Measurements from ENCODE around the gene TSC22D3.
"Not testable (repeated sequence)": the region's sequence is repeated elsewhere in the genome, so short reads cannot be mapped to it uniquely, and the experiment has no call there.

The TSC22D3 gene

GRCh38 chrX:107700790-107701189, 74.8 kb downstream of the TSC22D3 start:
- DNase-seq (no peak), ATAC-seq (no peak)
- Mint-ChIP-seq H3K27ac (no peak overlapping the region), H3K36me3 (ENCODE audit: low read depth) (no peaks in the 10 kb centered on the region), H3K27me3 (no peaks in the 10 kb centered on the region), H3K9me3 (no peaks in the 10 kb centered on the region), H3K4me3 (no peak overlapping the region), H3K4me1 (peaks cover 18% of the 10 kb centered on the region)

DNA sequence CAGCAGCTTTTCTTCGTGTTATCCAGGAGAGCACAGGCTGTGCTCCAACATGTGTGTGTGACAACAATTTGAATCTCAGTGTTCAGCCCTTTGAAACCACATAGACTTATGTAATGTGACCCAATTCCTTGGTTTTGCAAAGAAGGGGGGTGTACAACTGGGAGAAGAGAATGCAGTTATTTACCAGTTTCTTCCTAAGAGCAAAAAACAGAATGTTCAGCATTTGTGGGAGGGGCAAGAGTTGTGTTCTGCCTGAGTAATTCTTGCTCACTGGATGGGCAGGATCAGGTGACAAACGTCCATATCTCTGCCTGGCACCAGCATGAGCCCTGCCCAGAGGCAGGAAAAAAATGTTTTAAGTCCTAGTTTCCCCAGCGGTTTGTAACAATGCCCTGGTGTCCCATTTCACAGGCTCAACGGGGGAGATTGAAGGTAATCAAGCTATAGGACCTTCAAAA, 75.2 kb downstream of the TSC22D3 start:
- Mint-ChIP-seq H3K4me1 (peaks cover 18% of the 10 kb centered on the region), H3K27me3 (no peaks in the 10 kb centered on the region), H3K36me3 (ENCODE audit: low read depth) (no peaks in the 10 kb centered on the region), H3K9me3 (no peaks in the 10 kb centered on the region), H3K27ac (no peak overlapping the region), H3K4me3 (no peak overlapping the region)
- DNase-seq = no peak
- ATAC-seq = no peak

- Mint-ChIP-seq H3K4me1 (peaks cover 18% of the 10 kb centered on the region), H3K36me3 (ENCODE audit: low read depth) (no peaks in the 10 kb centered on the region), H3K9me3 (no peaks in the 10 kb centered on the region), H3K27me3 (no peaks in the 10 kb centered on the region), H3K27ac (no peak overlapping the region), H3K4me3 (no peak overlapping the region)
- no peak for ATAC-seq
- DNase-seq = no peak
These were observed 76.0 kb downstream of the TSC22D3 start for GRCh38 chrX:107699616-107700015.

DNA sequence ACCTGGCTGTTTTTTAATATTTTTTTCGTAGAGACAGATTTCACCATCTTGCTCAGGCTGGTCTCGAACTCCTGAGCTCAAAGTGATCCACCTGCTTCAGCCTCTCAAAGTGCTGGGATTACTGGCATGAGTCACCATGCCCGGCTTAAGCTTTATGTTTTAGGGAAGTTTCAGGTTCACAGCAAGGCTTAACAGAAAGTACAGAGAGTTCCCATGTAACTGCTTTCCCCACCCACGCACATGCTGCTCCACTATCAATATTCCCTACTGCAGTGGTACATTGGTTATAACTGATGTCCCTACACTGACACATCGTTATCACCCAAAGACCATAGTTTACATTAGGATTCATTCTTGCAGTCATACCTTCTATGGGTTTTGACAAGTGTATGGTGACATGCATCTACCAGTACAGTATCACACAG, 84.6 kb downstream of the TSC22D3 start:
- H3K36me3 Mint-ChIP-seq (ENCODE audit: low read depth) = no peaks in the 10 kb centered on the region

DNA sequence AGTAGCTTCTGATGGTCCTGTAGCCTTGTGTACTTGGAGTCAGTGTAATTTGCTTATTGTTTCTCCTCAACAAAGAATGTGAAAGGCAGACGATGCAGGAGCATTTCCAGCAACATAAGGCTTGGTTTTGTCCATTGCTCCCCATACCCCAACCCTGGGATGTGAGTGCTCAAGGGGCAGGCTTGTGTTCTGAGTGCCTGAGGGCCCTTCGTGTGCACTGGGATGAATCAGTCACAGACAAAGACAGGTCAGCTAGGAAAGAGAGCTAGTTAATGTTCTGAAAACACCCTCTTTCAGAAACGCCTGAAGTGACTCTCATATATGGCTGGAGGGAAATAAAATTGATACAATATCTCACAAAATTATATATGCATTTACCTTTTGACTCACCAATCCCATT, 88.1 kb downstream of the TSC22D3 start:
- ATAC-seq (no peak), DNase-seq (no peak)
- no peaks in the 10 kb centered on the region for H3K9me3 Mint-ChIP-seq
- H3K27ac Mint-ChIP-seq = no peak overlapping the region
- no peaks in the 10 kb centered on the region for H3K36me3 Mint-ChIP-seq (ENCODE audit: low read depth)
- no peaks in the 10 kb centered on the region for H3K27me3 Mint-ChIP-seq
- H3K4me3 Mint-ChIP-seq = no peak overlapping the region
- H3K4me1 Mint-ChIP-seq = peaks cover 39% of the 10 kb centered on the region

More for the DNA sequence above, 84.6 kb downstream of the TSC22D3 start:
- Mint-ChIP-seq H3K4me3 (no peak overlapping the region), H3K4me1 (peaks cover 17% of the 10 kb centered on the region), H3K9me3 (no peaks in the 10 kb centered on the region), H3K27ac (no peak overlapping the region), H3K27me3 (no peaks in the 10 kb centered on the region)
- no peak for DNase-seq
- no peak for ATAC-seq

GRCh38 chrX:107686792-107687191, 88.8 kb downstream of the TSC22D3 start:
- Mint-ChIP-seq H3K4me3 (no peak overlapping the region), H3K4me1 (peaks cover 39% of the 10 kb centered on the region), H3K9me3 (no peaks in the 10 kb centered on the region), H3K36me3 (ENCODE audit: low read depth) (no peaks in the 10 kb centered on the region), H3K27ac (no peak overlapping the region), H3K27me3 (no peaks in the 10 kb centered on the region)
- ATAC-seq (no peak), DNase-seq (no peak)

- Mint-ChIP-seq H3K9me3 (no peaks in the 10 kb centered on the region), H3K36me3 (ENCODE audit: low read depth) (no peaks in the 10 kb centered on the region), H3K4me3 (no peak overlapping the region), H3K4me1 (peaks cover 37% of the 10 kb centered on the region), H3K27ac (no peak overlapping the region), H3K27me3 (no peaks in the 10 kb centered on the region)
- no peak for DNase-seq
- ATAC-seq = no peak
These were observed 89.6 kb downstream of the TSC22D3 start for GRCh38 chrX:107686026-107686425.

GRCh38 chrX:107685586-107685985, 90.0 kb downstream of the TSC22D3 start:
- not testable (repeated sequence) for H3K4me3 Mint-ChIP-seq; H3K36me3 Mint-ChIP-seq (ENCODE audit: low read depth); DNase-seq; H3K27me3 Mint-ChIP-seq; H3K27ac Mint-ChIP-seq; H3K9me3 Mint-ChIP-seq; ATAC-seq
- peaks cover 35% of the 10 kb centered on the region for H3K4me1 Mint-ChIP-seq

DNA sequence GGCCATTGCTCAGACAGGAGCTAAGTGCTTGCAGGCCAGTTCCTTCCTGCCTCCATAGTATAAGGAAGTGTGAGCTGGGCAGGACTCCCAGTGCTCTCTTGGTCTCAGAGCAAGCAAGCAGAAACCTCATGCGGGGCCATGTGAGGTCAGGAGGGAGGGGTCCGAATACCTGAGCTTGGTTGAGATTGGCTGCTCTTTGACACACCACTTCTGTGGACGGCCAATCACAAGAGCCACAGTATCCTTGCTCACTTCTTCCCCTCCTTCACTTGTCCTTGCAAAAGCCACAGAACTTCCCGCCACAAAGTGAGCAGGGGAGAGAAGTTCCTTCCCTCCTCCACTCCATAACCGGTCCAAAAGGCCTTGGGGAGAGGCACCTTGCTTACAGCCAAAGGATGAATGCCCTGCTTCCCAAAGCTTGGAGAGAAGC, 90.6 kb downstream of the TSC22D3 start:
- Mint-ChIP-seq H3K36me3 (ENCODE audit: low read depth) (no peaks in the 10 kb centered on the region), H3K4me1 (peaks cover 39% of the 10 kb centered on the region), H3K9me3 (no peaks in the 10 kb centered on the region), H3K27me3 (no peaks in the 10 kb centered on the region), H3K4me3 (no peak overlapping the region), H3K27ac (no peak overlapping the region)
- DNase-seq = peak; percentile 18
- peak; percentile 78 for ATAC-seq

- peaks cover 45% of the 10 kb centered on the region for H3K4me1 Mint-ChIP-seq
- H3K9me3 Mint-ChIP-seq = no peaks in the 10 kb centered on the region
- no peak for DNase-seq
- H3K36me3 Mint-ChIP-seq (ENCODE audit: low read depth) = no peaks in the 10 kb centered on the region
- no peak overlapping the region for H3K27ac Mint-ChIP-seq
- no peak for ATAC-seq
- H3K27me3 Mint-ChIP-seq = no peaks in the 10 kb centered on the region
- H3K4me3 Mint-ChIP-seq = no peak overlapping the region
These were observed 91.7 kb downstream of the TSC22D3 start for GRCh38 chrX:107683931-107684330.

DNA sequence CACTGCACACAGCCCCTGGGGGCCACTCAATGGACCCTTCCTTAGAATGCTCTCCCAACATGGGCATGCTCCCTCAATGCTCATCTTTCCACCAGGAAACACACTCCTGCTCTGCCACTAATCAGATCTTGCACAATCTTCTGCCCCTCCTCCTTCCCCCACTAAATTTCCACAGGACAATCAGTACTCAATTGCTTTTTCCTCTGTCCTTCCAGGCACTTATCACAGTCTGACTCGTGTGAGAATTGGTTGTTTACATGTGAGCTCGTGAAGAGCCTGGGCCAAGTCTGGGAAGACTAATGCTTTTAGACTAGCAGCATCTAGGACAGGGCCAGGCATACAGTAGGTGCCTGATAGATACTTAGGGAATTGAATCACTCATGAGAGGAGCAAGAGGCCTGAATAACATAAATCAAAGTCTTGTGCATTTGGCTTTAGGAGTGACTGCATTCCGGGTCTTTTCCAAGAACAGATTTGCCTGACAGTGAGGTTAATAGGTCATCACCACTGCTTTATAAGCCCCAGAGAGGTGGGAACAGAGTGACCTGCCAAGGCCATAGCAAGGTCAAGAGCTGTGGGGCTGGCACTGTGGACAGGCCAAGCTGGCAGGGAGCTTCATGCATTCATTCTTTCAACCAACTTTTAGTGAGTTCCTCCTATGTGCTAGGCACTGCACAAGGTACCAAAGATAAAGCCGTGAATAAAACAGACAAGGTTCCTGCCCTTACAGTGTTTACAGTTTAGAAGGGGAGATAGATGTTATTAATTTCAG, 92.3 kb downstream of the TSC22D3 start:
- no peak overlapping the region for H3K27ac Mint-ChIP-seq

GRCh38 chrX:107682256-107682655, 93.3 kb downstream of the TSC22D3 start:
- peaks cover 61% of the 10 kb centered on the region for H3K4me1 Mint-ChIP-seq
- H3K9me3 Mint-ChIP-seq = no peaks in the 10 kb centered on the region
- no peak for DNase-seq
- no peak overlapping the region for H3K4me3 Mint-ChIP-seq
- no peak overlapping the region for H3K27ac Mint-ChIP-seq
- no peak for ATAC-seq
- H3K36me3 Mint-ChIP-seq (ENCODE audit: low read depth) = no peaks in the 10 kb centered on the region
- no peaks in the 10 kb centered on the region for H3K27me3 Mint-ChIP-seq

More for the DNA sequence above, 92.3 kb downstream of the TSC22D3 start:
- ATAC-seq = no peak
- Mint-ChIP-seq H3K4me1 (peaks cover 52% of the 10 kb centered on the region), H3K4me3 (no peak overlapping the region), H3K27me3 (no peaks in the 10 kb centered on the region), H3K36me3 (ENCODE audit: low read depth) (no peaks in the 10 kb centered on the region), H3K9me3 (no peaks in the 10 kb centered on the region)
- no peak for DNase-seq

- Mint-ChIP-seq H3K36me3 (ENCODE audit: low read depth) (no peaks in the 10 kb centered on the region), H3K27ac (no peak overlapping the region), H3K27me3 (no peaks in the 10 kb centered on the region), H3K4me3 (no peak overlapping the region), H3K4me1 (peaks cover 53% of the 10 kb centered on the region), H3K9me3 (no peaks in the 10 kb centered on the region)
- ATAC-seq = no peak
- peak; percentile 64 for DNase-seq
These were observed 96.4 kb downstream of the TSC22D3 start for GRCh38 chrX:107678957-107679740.

GRCh38 chrX:107677909-107678308, 97.7 kb downstream of the TSC22D3 start:
- Mint-ChIP-seq H3K4me1 (peaks cover 58% of the 10 kb centered on the region), H3K27ac (peak overlapping the region; percentile 86), H3K27me3 (no peaks in the 10 kb centered on the region), H3K36me3 (ENCODE audit: low read depth) (no peaks in the 10 kb centered on the region), H3K9me3 (no peaks in the 10 kb centered on the region), H3K4me3 (peak overlapping the region; percentile 21)
- no peak for DNase-seq
- ATAC-seq = no peak

GRCh38 chrX:107677501-107677901, 98.1 kb downstream of the TSC22D3 start:
- ATAC-seq = no peak
- Mint-ChIP-seq H3K9me3 (no peaks in the 10 kb centered on the region), H3K36me3 (ENCODE audit: low read depth) (no peaks in the 10 kb centered on the region), H3K27me3 (no peaks in the 10 kb centered on the region), H3K27ac (peak overlapping the region; percentile 86), H3K4me3 (peak overlapping the region; percentile 85), H3K4me1 (peaks cover 62% of the 10 kb centered on the region)
- DNase-seq = no peak
